A673 (cell line): ENCODE data around the gene FSD1. TPM values are rescaled to one million over a fixed set of nuclear protein-coding genes. Genes with fewer than 3 reads are reported as not detected.
A peak's percentile ranks its signal among the peaks of the same experiment; 100 is the strongest.

ENCODE experiments used
- BruUV-seq: library from RNA; stranded (reverse); fragments of 400-500 nt; replicated peaks from 2 replicates; lab custom pipeline; 2021; lab: Mats Ljungman, UMichigan
- CTCF ChIA-PET: fragments of 300-600 bp; sonication (Branson Sonifier 250); formaldehyde crosslinking; loops from one replicate; lab custom pipeline; 2022; ENCODE audit warnings: antibody characterized with exemption; lab: Charles Lee
- POLR2A ChIA-PET: fragments of 300-600 bp; sonication (Branson Sonifier 250); formaldehyde crosslinking; loops from one replicate; lab custom pipeline; 2022; ENCODE audit warnings: antibody characterized with exemption; ENCODE audit not compliant: low non-redundant PET; lab: Charles Lee
- DNase-seq: peaks from one replicate; pipeline ENCODE4 v3.0.0-alpha.2; 2015; ENCODE audit warnings: low spot score
- H3K27ac ChIP-seq: fragments of 200-600 bp; sonication (generic); 2 replicates; pipeline ENCODE4 v1.5.1; 2016; ENCODE audit warnings: mixed run types, low read depth, mild to moderate bottlenecking, mixed read lengths, antibody characterized with exemption, low read length; ENCODE audit not compliant: poor library complexity, severe bottlenecking
- H3K27me3 ChIP-seq: fragments of 200-600 bp; sonication (generic); replicated peaks from 2 replicates; pipeline ENCODE4 v1.6.1; 2017; ENCODE audit warnings: mixed run types, low read depth, mild to moderate bottlenecking, mixed read lengths, antibody characterized with exemption, low read length; ENCODE audit not compliant: insufficient read depth, poor library complexity
- H3K36me3 ChIP-seq: fragments of 200-600 bp; sonication (generic); 2 replicates; pipeline ENCODE4 v1.6.1; 2016; ENCODE audit warnings: mixed run types, mild to moderate bottlenecking, mixed read lengths, antibody characterized with exemption, low read length; ENCODE audit not compliant: insufficient read depth, poor library complexity, severe bottlenecking
- H3K4me1 ChIP-seq: fragments of 200-600 bp; sonication (generic); 2 replicates; pipeline ENCODE4 v1.6.1; 2017; ENCODE audit warnings: mixed run types, mild to moderate bottlenecking, mixed read lengths, antibody characterized with exemption, low read length; ENCODE audit not compliant: insufficient read depth, poor library complexity, severe bottlenecking
- H3K4me3 ChIP-seq: fragments of 200-600 bp; sonication (generic); 2 replicates; pipeline ENCODE4 v1.5.1; 2016; ENCODE audit warnings: low read depth, mixed run types, mild to moderate bottlenecking, mixed read lengths, low read length; ENCODE audit not compliant: poor library complexity, severe bottlenecking
- H3K9me3 ChIP-seq: fragments of 200-600 bp; sonication (generic); 2 replicates; pipeline ENCODE4 v1.6.1; 2016; ENCODE audit warnings: mixed run types, low read depth, mild to moderate bottlenecking, mixed read lengths, antibody characterized with exemption, low read length; ENCODE audit not compliant: poor library complexity, severe bottlenecking
- EZH2 ChIP-seq: fragments of 200-600 bp; sonication (generic); IDR thresholded peaks from 2 replicates; pipeline ENCODE4 v1.6.1; 2017; ENCODE audit warnings: borderline replicate concordance, low read depth, mild to moderate bottlenecking, mixed read lengths, antibody characterized with exemption, low read length; ENCODE audit not compliant: poor library complexity, severe bottlenecking
- intact Hi-C: fragments of 100-400 bp; cut with micrococcal nuclease; formaldehyde crosslinking; loops from one replicate; pipeline ENCODE4 v1.10.0; 2022; ENCODE audit not compliant: unreplicated experiment
- total RNA-seq: library from RNA; stranded (reverse); gene quantifications from 2 replicates; pipeline ENCODE4 v1.2.3, GENCODE V29; 2021
- TF ChIP-seq, protein P1 (sequence below): fragments of 300-800, 200-600 bp; sonication (generic); conservative IDR thresholded peaks from 2 replicates; pipeline ENCODE4 v1.5.1; 2017; ENCODE audit warnings: low read depth, mild to moderate bottlenecking, antibody characterized with exemption, low read length, moderate library complexity, mixed read lengths

The FSD1 gene
- total RNA-seq, 1 experiment from 2014 or later, result 10.4 TPM

DNA sequence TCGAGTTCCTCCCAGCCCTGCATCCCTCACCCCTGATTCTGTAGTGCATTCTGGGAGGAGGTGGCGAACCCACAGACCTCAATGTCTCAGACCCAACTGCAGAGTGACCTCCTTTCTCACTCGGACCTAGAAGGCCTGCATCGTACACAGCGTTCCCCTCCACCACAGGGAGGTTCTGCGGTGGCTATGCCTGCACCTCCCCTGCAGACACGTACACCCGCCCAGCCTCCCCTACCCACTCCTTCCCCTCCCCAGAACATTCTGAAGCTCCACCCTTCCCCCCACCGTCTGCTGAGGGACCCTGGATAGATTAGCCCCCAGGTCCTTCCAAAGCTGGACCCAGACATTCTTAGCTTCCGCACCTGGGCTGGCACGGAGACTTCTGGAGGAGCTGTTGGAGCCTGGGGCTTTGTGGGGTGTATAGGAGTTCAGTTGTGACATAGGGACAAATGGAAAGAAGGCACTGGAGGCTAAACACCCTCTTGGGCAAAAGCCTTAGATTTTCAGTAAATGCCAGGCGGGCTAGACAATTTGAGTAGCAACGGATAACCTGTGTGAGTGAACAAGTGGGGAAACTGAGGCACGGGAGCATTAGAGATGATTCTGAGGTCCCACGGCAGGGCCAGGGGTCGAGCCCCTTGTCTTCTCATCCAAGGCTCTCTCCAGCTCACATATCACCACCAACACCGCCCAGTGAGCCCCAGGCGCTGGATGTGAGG is 420 bp upstream of the FSD1 start:
- no peak for TF ChIP-seq EZH2
- TF ChIP-seq, protein P1, sequence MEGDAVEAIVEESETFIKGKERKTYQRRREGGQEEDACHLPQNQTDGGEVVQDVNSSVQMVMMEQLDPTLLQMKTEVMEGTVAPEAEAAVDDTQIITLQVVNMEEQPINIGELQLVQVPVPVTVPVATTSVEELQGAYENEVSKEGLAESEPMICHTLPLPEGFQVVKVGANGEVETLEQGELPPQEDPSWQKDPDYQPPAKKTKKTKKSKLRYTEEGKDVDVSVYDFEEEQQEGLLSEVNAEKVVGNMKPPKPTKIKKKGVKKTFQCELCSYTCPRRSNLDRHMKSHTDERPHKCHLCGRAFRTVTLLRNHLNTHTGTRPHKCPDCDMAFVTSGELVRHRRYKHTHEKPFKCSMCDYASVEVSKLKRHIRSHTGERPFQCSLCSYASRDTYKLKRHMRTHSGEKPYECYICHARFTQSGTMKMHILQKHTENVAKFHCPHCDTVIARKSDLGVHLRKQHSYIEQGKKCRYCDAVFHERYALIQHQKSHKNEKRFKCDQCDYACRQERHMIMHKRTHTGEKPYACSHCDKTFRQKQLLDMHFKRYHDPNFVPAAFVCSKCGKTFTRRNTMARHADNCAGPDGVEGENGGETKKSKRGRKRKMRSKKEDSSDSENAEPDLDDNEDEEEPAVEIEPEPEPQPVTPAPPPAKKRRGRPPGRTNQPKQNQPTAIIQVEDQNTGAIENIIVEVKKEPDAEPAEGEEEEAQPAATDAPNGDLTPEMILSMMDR, result no peak
- DNase-seq, result no peak
- Histone ChIP-seq H3K27ac (no peak overlapping the region), H3K27me3 (no peaks in the 10 kb centered on the region), H3K9me3 (no peaks in the 10 kb centered on the region), H3K4me3 (peak overlapping the region; percentile 46), H3K36me3 (no peaks in the 10 kb centered on the region), H3K4me1 (no peaks in the 10 kb centered on the region)
- no TSS peak for BruUV-seq
- CTCF ChIA-PET, result no interaction called here
- intact Hi-C loops, result no loop called here
- POLR2A ChIA-PET, result no interaction called here

DNA sequence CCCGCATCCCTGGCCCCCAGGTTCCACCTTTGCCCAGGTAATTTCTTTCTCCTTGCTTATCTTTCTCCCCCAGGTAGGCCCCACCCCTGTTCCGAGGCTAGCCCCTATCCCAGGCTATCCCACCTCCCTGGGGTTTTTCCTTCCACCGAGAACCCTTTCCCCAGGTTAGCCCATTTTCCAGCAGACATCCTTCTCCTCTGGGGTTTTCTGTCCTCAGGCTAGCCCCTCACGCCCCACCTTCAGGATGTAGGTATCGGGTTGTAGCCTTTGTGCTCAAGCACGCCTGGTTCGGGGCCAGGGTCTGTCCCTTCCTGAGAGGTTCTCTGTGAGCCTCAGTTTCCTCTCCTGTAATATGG is 837 bp downstream of the FSD1 start:
- Histone ChIP-seq H3K4me1 (no peaks in the 10 kb centered on the region), H3K4me3 (no peak overlapping the region), H3K36me3 (no peaks in the 10 kb centered on the region), H3K27ac (no peak overlapping the region), H3K9me3 (no peaks in the 10 kb centered on the region), H3K27me3 (no peaks in the 10 kb centered on the region)
- TF ChIP-seq, protein P1, result no peak
- TF ChIP-seq EZH2, result no peak
- BruUV-seq, result no TSS peak
- no peak for DNase-seq
- POLR2A ChIA-PET, result no interaction called here
- intact Hi-C loops, result no loop called here
- CTCF ChIA-PET, result no interaction called here

GRCh38 chr19:4305659-4306058 is 1.3 kb downstream of the FSD1 start:
- H3K9me3 ChIP-seq, result no peaks in the 10 kb centered on the region
- POLR2A ChIA-PET, result no interaction called here
- BruUV-seq, result no TSS peak
- no peaks in the 10 kb centered on the region for H3K36me3 ChIP-seq
- H3K27ac ChIP-seq, result no peak overlapping the region
- CTCF ChIA-PET, result no interaction called here
- TF ChIP-seq EZH2, result no peak
- TF ChIP-seq, protein P1, result no peak
- no peaks in the 10 kb centered on the region for H3K4me1 ChIP-seq
- no peak overlapping the region for H3K4me3 ChIP-seq
- intact Hi-C loops, result no loop called here
- H3K27me3 ChIP-seq, result no peaks in the 10 kb centered on the region
- no peak for DNase-seq
